Spleen (tissue), 11 donors: ENCODE results near the gene RBM25. TPM values are rescaled to one million over a fixed set of nuclear protein-coding genes. Genes with fewer than 3 reads are reported as not detected.

Experiments
- DNase-seq: peaks from one replicate; pipeline ENCODE4 v3.0.0-alpha.2; 2020
- H3K27ac ChIP-seq, 8 donors: fragments of 200-600 bp; sonication (generic) in 7 of 8; 1 replicate in 4 of 8; 2 replicates in 4 of 8; pipeline versions ENCODE4 v1.5.0 to v1.8.0; 2016 to 2021; ENCODE audit warnings: inconsistent platforms in 4 of 8, mild to moderate bottlenecking in 4 of 8, moderate library complexity in 1 of 8
- H3K27me3 ChIP-seq, 7 donors: fragments of 200-600 bp; sonication (generic) in 6 of 7; replicated peaks in 1 of 7; 1 replicate in 4 of 7; 2 replicates in 3 of 7; pipeline versions ENCODE4 v1.5.0 to v1.8.0; 2016 to 2021; ENCODE audit warnings: inconsistent platforms in 3 of 7, mild to moderate bottlenecking in 1 of 7
- H3K36me3 ChIP-seq, 6 donors: fragments of 200-600 bp; sonication (generic) in 5 of 6; 1 replicate in 4 of 6; 2 replicates in 2 of 6; pipeline versions ENCODE4 v1.5.0 to v1.8.0; 2016 to 2021; ENCODE audit warnings: inconsistent platforms in 2 of 6
- H3K4me1 ChIP-seq, 6 donors: fragments of 200-600 bp; sonication (generic) in 5 of 6; 1 replicate in 3 of 6; 2 replicates in 3 of 6; pipeline versions ENCODE4 v1.5.0 to v1.8.0; 2016 to 2021; ENCODE audit warnings: inconsistent platforms in 3 of 6
- H3K4me3 ChIP-seq, 8 donors: fragments of 200-600 bp; sonication (generic) in 7 of 8; 1 replicate in 4 of 8; 2 replicates in 4 of 8; pipeline versions ENCODE4 v1.5.0 to v1.8.0; 2016 to 2021; ENCODE audit warnings: inconsistent platforms in 4 of 8, mild to moderate bottlenecking in 4 of 8, moderate library complexity in 2 of 8
- H3K9me3 ChIP-seq, 8 donors: fragments of 200-600 bp; sonication (generic) in 7 of 8; 1 replicate in 4 of 8; 2 replicates in 4 of 8; pipeline versions ENCODE4 v1.5.0 to v1.8.0; 2016 to 2021; ENCODE audit warnings: inconsistent platforms in 4 of 8
- CTCF ChIP-seq, 11 experiments: fragments of 200-600 bp in 7 of 11; fragments of 450-650 bp in 4 of 11; sonication (generic) in 4 of 11; IDR thresholded peaks in 8 of 11; conservative IDR thresholded peaks in 3 of 11; 1 replicate in 7 of 11; 2 replicates in 4 of 11; pipeline versions ENCODE4 v1.4.0 to v1.8.0; 2016 to 2021; ENCODE audit warnings: antibody characterized with exemption in 11 of 11, inconsistent platforms in 4 of 11, mild to moderate bottlenecking in 1 of 11
- POLR2A ChIP-seq, 3 donors: fragments of 450-650 bp; IDR thresholded peaks; one replicate each; pipeline ENCODE4 v1.5.1; 2017; ENCODE audit warnings: antibody characterized with exemption in 3 of 3, mild to moderate bottlenecking in 1 of 3
- POLR2AphosphoS5 ChIP-seq, 3 donors: sonication (generic); formaldehyde crosslinking; IDR thresholded peaks; one replicate each; pipeline ENCODE4 v1.5.1; 2017; ENCODE audit warnings: antibody characterized with exemption in 3 of 3
- WGBS, 5 donors: extraction: QIAGEN DNeasy Blood & Tissue Kit in 3 of 5; methylation state at CpG; one replicate each; pipeline versions ENCODE4 v1.1.5 to v1.1.7; 2013 to 2018; 5-methylcytosine and 5-hydroxymethylcytosine counted together
- intact Hi-C: fragments of 100-400 bp; cut with DNase I; formaldehyde crosslinking; loops from one replicate; pipeline ENCODE4 v1.15.0; 2023; ENCODE audit warnings: low total_unique reads
- polyA plus RNA-seq, 3 donors: library from polyadenylated mRNA; stranded (reverse); fragments of 200-250 nt; gene quantifications; one replicate each; pipeline ENCODE4 v1.2.1, GENCODE V29; 2013
- total RNA-seq, 7 donors: library from RNA; depleted of rRNA in 3 of 7; stranded (reverse); fragments of >200 nt in 3 of 7; fragmentation: NEBNext Ultra II Directional in 4 of 7; extraction: Animal tissue kit (Norgen Biotek cat#: 25700) in 4 of 7; gene quantifications; one replicate each; pipeline versions ENCODE4 v1.1.0 to v1.2.1, GENCODE V29; 2016 to 2021
- donor health status: healthy with polysubstance abuse.
- donor health status: DM: no; HTN: no; CAD: no; lungs with moderate emphysema.
- donor health status: DM: no; HTN: no; CAD: no.
- donor health status: Bipolar disorder and iron deficiency.
- donor health status: healthy.
- donor health status: DM: no; HTN: no; CAD: no.
- donor health status: DM: yes; HTN: yes; CAD: no.

The RBM25 gene
- total and polyA plus RNA-seq, 10 donors = 28.1 to 108 (median 82.2) TPM

GRCh38 chr14:73149753-73150152 lies 91.4 kb downstream of the RBM25 start:
- WGBS, 5 donors = 76 to 97% (median 94%) methylated on average over 2 of the region's 2 CpGs
- Histone ChIP-seq H3K36me3 (peaks cover 0 to 77% (median 42%) of the 10 kb centered on the region in 6 donors), H3K9me3 (no peaks in the 10 kb centered on the region), H3K4me1 (peaks cover 0 to 14% (median 1%) of the 10 kb centered on the region in 6 donors), H3K27ac (no peak overlapping the region), H3K27me3 (no peaks in the 10 kb centered on the region), H3K4me3 (no peak overlapping the region)
- TF ChIP-seq CTCF (IDR thresholded peaks at IDR 0.05 in 8 of 11, conservative IDR thresholded peaks at IDR 0.05 in 3 of 11) = no peak
- TF ChIP-seq POLR2A (IDR thresholded peaks at IDR 0.05) = no peak
- TF ChIP-seq POLR2AphosphoS5 (IDR thresholded peaks at IDR 0.05) = no peak
- no peak for DNase-seq
- intact Hi-C loops = no loop called here

- Histone ChIP-seq H3K27ac (no peak overlapping the region), H3K36me3 (peaks cover 0 to 100% (median 60%) of the 10 kb centered on the region in 6 donors), H3K4me1 (no peaks in the 10 kb centered on the region), H3K9me3 (no peaks in the 10 kb centered on the region), H3K27me3 (no peaks in the 10 kb centered on the region), H3K4me3 (no peak overlapping the region)
- intact Hi-C loops = no loop called here
- no peak for TF ChIP-seq CTCF (IDR thresholded peaks at IDR 0.05 in 8 of 11, conservative IDR thresholded peaks at IDR 0.05 in 3 of 11)
- no peak for TF ChIP-seq POLR2A (IDR thresholded peaks at IDR 0.05)
- TF ChIP-seq POLR2AphosphoS5 (IDR thresholded peaks at IDR 0.05) = no peak
- DNase-seq = no peak
Observed at GRCh38 chr14:73153272-73153671, 94.9 kb downstream of the RBM25 start.

GRCh38 chr14:73162251-73162650 lies 103.9 kb downstream of the RBM25 start:
- no peak overlapping the region for H3K4me3 ChIP-seq
- intact Hi-C loops = no loop called here
- H3K27ac ChIP-seq = no peak overlapping the region
- H3K36me3 ChIP-seq = peaks cover 4 to 100% (median 67%) of the 10 kb centered on the region in 6 donors
- no peak for TF ChIP-seq POLR2AphosphoS5 (IDR thresholded peaks at IDR 0.05)
- no peaks in the 10 kb centered on the region for H3K9me3 ChIP-seq
- 91 to 97% (median 94%) methylated on average over 11 of the region's 11 CpGs for WGBS, 5 donors
- no peaks in the 10 kb centered on the region for H3K27me3 ChIP-seq
- DNase-seq = no peak
- H3K4me1 ChIP-seq = no peaks in the 10 kb centered on the region

GRCh38 chr14:73166399-73166798 lies 108.1 kb downstream of the RBM25 start:
- Histone ChIP-seq H3K27me3 (no peaks in the 10 kb centered on the region), H3K27ac (no peak overlapping the region), H3K4me1 (no peaks in the 10 kb centered on the region), H3K36me3 (peaks cover 5 to 100% (median 70%) of the 10 kb centered on the region in 6 donors), H3K9me3 (no peaks in the 10 kb centered on the region), H3K4me3 (no peak overlapping the region)
- DNase-seq = no peak
- TF ChIP-seq POLR2AphosphoS5 (IDR thresholded peaks at IDR 0.05) (no peak), POLR2A (IDR thresholded peaks at IDR 0.05) (no peak)
- 90 to 96% (median 93%) methylated on average over 1 of the region's 1 CpG for WGBS, 5 donors
- intact Hi-C loops = no loop called here

- H3K9me3 ChIP-seq = no peaks in the 10 kb centered on the region
- no peaks in the 10 kb centered on the region for H3K4me1 ChIP-seq
- no peak overlapping the region for H3K27ac ChIP-seq
- no peak for TF ChIP-seq POLR2AphosphoS5 (IDR thresholded peaks at IDR 0.05)
- TF ChIP-seq POLR2A (IDR thresholded peaks at IDR 0.05) = no peak
- no peak for TF ChIP-seq CTCF (IDR thresholded peaks at IDR 0.05 in 8 of 11, conservative IDR thresholded peaks at IDR 0.05 in 3 of 11)
- no peaks in the 10 kb centered on the region for H3K27me3 ChIP-seq
- H3K4me3 ChIP-seq = no peak overlapping the region
- peaks cover 5 to 100% (median 75%) of the 10 kb centered on the region in 6 donors for H3K36me3 ChIP-seq
- no peak for DNase-seq
- WGBS, 5 donors = 86 to 95% (median 90%) methylated on average over 4 of the region's 4 CpGs
- intact Hi-C loops = no loop called here
Observed at GRCh38 chr14:73167727-73168126, 109.4 kb downstream of the RBM25 start.
